ENCODE data around the gene DNAJC15. TPM values are rescaled to one million over a fixed set of nuclear protein-coding genes. Genes with fewer than 3 reads are reported as not detected.

Gene DNAJC15
- polyA plus RNA-seq, 1 donor (not counting 4 experiments of a cell fraction or from before 2014, with no cell fraction given) = 38.5 TPM

DNA sequence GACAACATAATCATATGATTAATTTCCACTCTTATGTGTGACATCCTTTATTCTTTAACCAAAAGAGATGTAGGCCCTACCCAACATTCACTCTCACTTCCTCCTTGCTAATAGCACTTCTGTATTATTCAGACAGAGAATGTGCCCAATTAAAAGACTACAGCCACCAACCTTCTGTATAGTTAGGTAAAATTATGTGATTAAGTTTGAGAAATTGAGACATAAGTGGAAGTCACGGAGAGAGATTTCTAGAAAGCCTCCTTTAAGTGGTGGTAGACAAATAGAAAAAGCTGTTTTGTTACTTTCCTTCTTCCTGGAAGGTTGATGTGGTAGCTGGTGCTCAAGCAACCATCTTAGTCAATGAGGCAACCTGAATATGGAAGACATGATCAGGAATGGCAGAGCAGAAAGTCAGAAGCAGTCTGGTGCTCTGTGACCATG, 46.1 kb upstream of the DNAJC15 start:
- Histone ChIP-seq H3K9me3 (ENCODE audit: control insufficient read depth, low read depth, low read length) (no peaks in the 10 kb centered on the region), H4K20me1 (ENCODE audit: control insufficient read depth, extremely low read depth, insufficient read depth, low read length) (no peaks in the 10 kb centered on the region), H3K36me3 (ENCODE audit: control insufficient read depth in 2 of 2, extremely low read depth in 1 of 2, insufficient read depth in 2 of 2, low read length in 2 of 2) (peaks cover 0 to 2% of the 10 kb centered on the region in 2 experiments), H3K4me2 (ENCODE audit: control insufficient read depth, extremely low read depth, insufficient read depth, low read depth, low read length) (no peak overlapping the region), H3K79me2 (ENCODE audit: control insufficient read depth, insufficient read depth, low read length) (no peaks in the 10 kb centered on the region), H3K9ac (ENCODE audit: control insufficient read depth, extremely low read depth, insufficient read depth, low read length) (no peak overlapping the region), H3K9me1 (ENCODE audit: control insufficient read depth, extremely low read depth, insufficient read depth, low read length) (no peaks in the 10 kb centered on the region), H3K4me3 (ENCODE audit: control insufficient read depth in 2 of 3, extremely low read depth in 1 of 3, insufficient read depth in 2 of 3, low read depth in 1 of 3, low read length in 3 of 3) (no peak overlapping the region), H3K27me3 (ENCODE audit: control insufficient read depth, extremely low read depth, insufficient read depth, low read length) (no peaks in the 10 kb centered on the region), H3K27ac (ENCODE audit: control insufficient read depth, insufficient read depth, low read length) (no peak overlapping the region), H3K4me1 (ENCODE audit: control insufficient read depth, extremely low read depth, insufficient read depth, low read length) (peaks cover 13% of the 10 kb centered on the region), H2AFZ (ENCODE audit: control insufficient read depth, low read length) (no peak overlapping the region)
- no peak for DNase-seq (ENCODE audit: low read depth, low spot score)
- TF ChIP-seq, protein P1, sequence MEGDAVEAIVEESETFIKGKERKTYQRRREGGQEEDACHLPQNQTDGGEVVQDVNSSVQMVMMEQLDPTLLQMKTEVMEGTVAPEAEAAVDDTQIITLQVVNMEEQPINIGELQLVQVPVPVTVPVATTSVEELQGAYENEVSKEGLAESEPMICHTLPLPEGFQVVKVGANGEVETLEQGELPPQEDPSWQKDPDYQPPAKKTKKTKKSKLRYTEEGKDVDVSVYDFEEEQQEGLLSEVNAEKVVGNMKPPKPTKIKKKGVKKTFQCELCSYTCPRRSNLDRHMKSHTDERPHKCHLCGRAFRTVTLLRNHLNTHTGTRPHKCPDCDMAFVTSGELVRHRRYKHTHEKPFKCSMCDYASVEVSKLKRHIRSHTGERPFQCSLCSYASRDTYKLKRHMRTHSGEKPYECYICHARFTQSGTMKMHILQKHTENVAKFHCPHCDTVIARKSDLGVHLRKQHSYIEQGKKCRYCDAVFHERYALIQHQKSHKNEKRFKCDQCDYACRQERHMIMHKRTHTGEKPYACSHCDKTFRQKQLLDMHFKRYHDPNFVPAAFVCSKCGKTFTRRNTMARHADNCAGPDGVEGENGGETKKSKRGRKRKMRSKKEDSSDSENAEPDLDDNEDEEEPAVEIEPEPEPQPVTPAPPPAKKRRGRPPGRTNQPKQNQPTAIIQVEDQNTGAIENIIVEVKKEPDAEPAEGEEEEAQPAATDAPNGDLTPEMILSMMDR (optimal IDR thresholded peaks at IDR 0.05 in 1 of 3, IDR thresholded peaks at IDR 0.05 in 1 of 3, conservative IDR thresholded peaks at IDR 0.05 in 1 of 3; ENCODE audit: extremely low read depth in 1 of 3, insufficient read depth in 2 of 3, low read length in 3 of 3) = no peak
- no peak for TF ChIP-seq EZH2 (IDR thresholded peaks at IDR 0.05; ENCODE audit: low read length)
- dilution Hi-C loops (cut with MboI; ENCODE audit: extremely low pct_ligation_motif_present, low sequenced_read_pairs) = no loop called here
- no peak for FAIRE-seq

DNA sequence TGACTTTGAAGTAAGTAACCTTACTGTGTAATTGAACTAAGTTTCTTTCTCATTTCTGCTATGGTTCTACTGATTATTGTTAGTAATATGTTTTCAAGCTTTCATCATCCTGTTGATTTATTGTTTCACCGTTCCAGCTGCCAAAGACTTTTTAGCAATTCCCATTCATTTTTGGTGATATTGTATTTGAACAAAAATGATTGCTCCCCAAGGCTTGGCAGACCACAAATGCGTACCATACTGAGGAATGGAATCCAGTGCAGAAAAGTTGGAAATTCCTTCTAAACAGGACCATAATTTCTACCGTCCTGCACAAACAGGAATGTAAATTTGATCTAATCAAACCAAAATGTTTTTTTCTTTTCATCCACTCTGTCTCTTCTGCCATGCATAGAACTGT, 42.1 kb upstream of the DNAJC15 start:
- Histone ChIP-seq H3K4me1 (ENCODE audit: control insufficient read depth, extremely low read depth, insufficient read depth, low read length) (peaks cover 27% of the 10 kb centered on the region), H3K9me1 (ENCODE audit: control insufficient read depth, extremely low read depth, insufficient read depth, low read length) (no peaks in the 10 kb centered on the region), H3K9ac (ENCODE audit: control insufficient read depth, extremely low read depth, insufficient read depth, low read length) (no peak overlapping the region), H3K36me3 (ENCODE audit: control insufficient read depth in 2 of 2, extremely low read depth in 1 of 2, insufficient read depth in 2 of 2, low read length in 2 of 2) (peaks cover 0 to 2% of the 10 kb centered on the region in 2 experiments), H3K27ac (ENCODE audit: control insufficient read depth, insufficient read depth, low read length) (peak overlapping the region; percentile 45), H2AFZ (ENCODE audit: control insufficient read depth, low read length) (no peak overlapping the region), H4K20me1 (ENCODE audit: control insufficient read depth, extremely low read depth, insufficient read depth, low read length) (no peaks in the 10 kb centered on the region), H3K79me2 (ENCODE audit: control insufficient read depth, insufficient read depth, low read length) (no peaks in the 10 kb centered on the region), H3K27me3 (ENCODE audit: control insufficient read depth, extremely low read depth, insufficient read depth, low read length) (no peaks in the 10 kb centered on the region), H3K4me3 (ENCODE audit: control insufficient read depth in 2 of 3, extremely low read depth in 1 of 3, insufficient read depth in 2 of 3, low read depth in 1 of 3, low read length in 3 of 3) (peak overlapping the region in 1 of 3 experiments; percentile 12), H3K4me2 (ENCODE audit: control insufficient read depth, extremely low read depth, insufficient read depth, low read depth, low read length) (peak overlapping the region; percentile 61), H3K9me3 (ENCODE audit: control insufficient read depth, low read depth, low read length) (no peaks in the 10 kb centered on the region)
- DNase-seq (ENCODE audit: low read depth, low spot score) (no peak), FAIRE-seq (peak; percentile 65)
- no peak for TF ChIP-seq EZH2 (IDR thresholded peaks at IDR 0.05; ENCODE audit: low read length)
- dilution Hi-C loops (cut with MboI; ENCODE audit: extremely low pct_ligation_motif_present, low sequenced_read_pairs) = no loop called here

DNA sequence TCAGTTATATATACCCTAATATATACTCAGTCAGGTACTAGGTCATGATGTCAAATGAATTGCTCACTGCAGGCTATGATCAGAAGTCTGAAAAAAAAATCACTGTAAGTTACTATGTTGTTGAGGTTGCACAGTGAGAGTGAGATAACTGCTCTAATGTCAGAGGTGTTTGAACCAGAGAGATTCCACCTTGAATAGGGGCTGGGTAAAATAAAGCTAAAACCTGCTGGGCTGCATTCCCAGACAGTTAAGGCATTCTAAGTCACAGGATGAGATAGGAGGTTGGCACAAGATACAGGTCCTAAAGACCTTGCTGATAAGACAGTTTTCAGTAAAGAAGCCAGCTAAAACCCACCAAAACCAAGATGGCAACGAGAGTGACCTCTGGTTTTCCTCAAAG, 41.5 kb upstream of the DNAJC15 start:
- Histone ChIP-seq H3K4me2 (ENCODE audit: control insufficient read depth, extremely low read depth, insufficient read depth, low read depth, low read length) (peak overlapping the region; percentile 61), H3K36me3 (ENCODE audit: control insufficient read depth in 2 of 2, extremely low read depth in 1 of 2, insufficient read depth in 2 of 2, low read length in 2 of 2) (peaks cover 0 to 2% of the 10 kb centered on the region in 2 experiments), H3K27ac (ENCODE audit: control insufficient read depth, insufficient read depth, low read length) (peak overlapping the region; percentile 67), H3K4me3 (ENCODE audit: control insufficient read depth in 2 of 3, extremely low read depth in 1 of 3, insufficient read depth in 2 of 3, low read depth in 1 of 3, low read length in 3 of 3) (peak overlapping the region in 1 of 3 experiments; percentile 12), H3K79me2 (ENCODE audit: control insufficient read depth, insufficient read depth, low read length) (no peaks in the 10 kb centered on the region), H3K4me1 (ENCODE audit: control insufficient read depth, extremely low read depth, insufficient read depth, low read length) (peaks cover 27% of the 10 kb centered on the region), H3K27me3 (ENCODE audit: control insufficient read depth, extremely low read depth, insufficient read depth, low read length) (no peaks in the 10 kb centered on the region), H3K9ac (ENCODE audit: control insufficient read depth, extremely low read depth, insufficient read depth, low read length) (no peak overlapping the region), H3K9me3 (ENCODE audit: control insufficient read depth, low read depth, low read length) (no peaks in the 10 kb centered on the region), H4K20me1 (ENCODE audit: control insufficient read depth, extremely low read depth, insufficient read depth, low read length) (no peaks in the 10 kb centered on the region), H2AFZ (ENCODE audit: control insufficient read depth, low read length) (peak overlapping the region; percentile 60), H3K9me1 (ENCODE audit: control insufficient read depth, extremely low read depth, insufficient read depth, low read length) (no peaks in the 10 kb centered on the region)
- DNase-seq (ENCODE audit: low read depth, low spot score) (no peak), FAIRE-seq (peak; percentile 89)
- dilution Hi-C loops (cut with MboI; ENCODE audit: extremely low pct_ligation_motif_present, low sequenced_read_pairs) = no loop called here
- no peak for TF ChIP-seq EZH2 (IDR thresholded peaks at IDR 0.05; ENCODE audit: low read length)
- TF ChIP-seq, protein P1 (optimal IDR thresholded peaks at IDR 0.05 in 1 of 3, IDR thresholded peaks at IDR 0.05 in 1 of 3, conservative IDR thresholded peaks at IDR 0.05 in 1 of 3; ENCODE audit: extremely low read depth in 1 of 3, insufficient read depth in 2 of 3, low read length in 3 of 3) = no peak

Measured in keratinocyte (primary cell).